GM21367 (cell line): ENCODE results near the gene SHLD2.
"Not testable (repeated sequence)": the region's sequence is repeated elsewhere in the genome, so short reads cannot be mapped to it uniquely, and the experiment has no call there.

Experiments used
- ATAC-seq: cut with Tn5 transposase; IDR thresholded peaks from one replicate; pipeline ENCODE4 v1.9.1; 2021; ENCODE audit not compliant: unreplicated experiment

SHLD2 gene

GRCh38 chr10:87137478-87137877 lies 42.5 kb downstream of the SHLD2 start:
- not testable (repeated sequence) for ATAC-seq

- not testable (repeated sequence) for ATAC-seq
Measured at GRCh38 chr10:87142230-87143108, 47.5 kb downstream of the SHLD2 start.

- not testable (repeated sequence) for ATAC-seq
Measured at GRCh38 chr10:87143109-87143418, 48.1 kb downstream of the SHLD2 start.

GRCh38 chr10:87145598-87145997 lies 50.6 kb downstream of the SHLD2 start:
- not testable (repeated sequence) for ATAC-seq

GRCh38 chr10:87149020-87149609 lies 54.1 kb downstream of the SHLD2 start:
- not testable (repeated sequence) for ATAC-seq

- not testable (repeated sequence) for ATAC-seq
Measured at GRCh38 chr10:87151516-87151915, 56.5 kb downstream of the SHLD2 start.

- not testable (repeated sequence) for ATAC-seq
Measured at GRCh38 chr10:87156841-87157240, 61.8 kb downstream of the SHLD2 start.

- ATAC-seq: not testable (repeated sequence)
Measured at GRCh38 chr10:87157821-87158220, 62.8 kb downstream of the SHLD2 start.

- not testable (repeated sequence) for ATAC-seq
Measured at GRCh38 chr10:87162703-87163293, 67.8 kb downstream of the SHLD2 start.

GRCh38 chr10:87163414-87163813 lies 68.4 kb downstream of the SHLD2 start:
- ATAC-seq: not testable (repeated sequence)

GRCh38 chr10:87169857-87170256 lies 74.9 kb downstream of the SHLD2 start:
- ATAC-seq: not testable (repeated sequence)

- ATAC-seq: not testable (repeated sequence)
Measured at GRCh38 chr10:87170705-87171104, 75.7 kb downstream of the SHLD2 start.

GRCh38 chr10:87171670-87172069 lies 76.7 kb downstream of the SHLD2 start:
- ATAC-seq: not testable (repeated sequence)

GRCh38 chr10:87172178-87172577 lies 77.2 kb downstream of the SHLD2 start:
- ATAC-seq: not testable (repeated sequence)

GRCh38 chr10:87177587-87177986 lies 82.6 kb downstream of the SHLD2 start:
- not testable (repeated sequence) for ATAC-seq

- not testable (repeated sequence) for ATAC-seq
Measured at GRCh38 chr10:87184421-87184820, 89.4 kb downstream of the SHLD2 start.

GRCh38 chr10:87186016-87186415 lies 91.0 kb downstream of the SHLD2 start:
- not testable (repeated sequence) for ATAC-seq

GRCh38 chr10:87187573-87187972 lies 92.6 kb downstream of the SHLD2 start:
- ATAC-seq: not testable (repeated sequence)

GRCh38 chr10:87191841-87192240 lies 96.8 kb downstream of the SHLD2 start:
- not testable (repeated sequence) for ATAC-seq

- ATAC-seq: peak; percentile 52
Measured at GRCh38 chr10:87200924-87201323, 105.9 kb downstream of the SHLD2 start.

GRCh38 chr10:87204801-87205200 lies 109.8 kb downstream of the SHLD2 start:
- ATAC-seq: not testable (repeated sequence)

- ATAC-seq: not testable (repeated sequence)
Measured at GRCh38 chr10:87206922-87207321, 111.9 kb downstream of the SHLD2 start.
